Activated CD4-positive, alpha-beta T cell treated with anti-CD3 and anti-CD28 coated beads, Interleukin-2, amount 10 ng/mL, durations not matched to agents 7 days and 5 days (primary cell): Measurements from ENCODE around the gene TMCC1. TPM values are rescaled to one million over a fixed set of nuclear protein-coding genes. Genes with fewer than 3 reads are reported as not detected.
A peak's percentile ranks its signal among the peaks of the same experiment; 100 is the strongest.

Source experiments
- CTCF ChIA-PET: fragments of 350-600 bp; sonication (Branson Sonifier 250); formaldehyde crosslinking; loops from one replicate; lab custom pipeline; 2021; ENCODE audit warnings: antibody characterized with exemption; lab: Charles Lee
- POLR2A ChIA-PET: fragments of 350-600 bp; sonication (Branson Sonifier 250); formaldehyde crosslinking; loops from one replicate; lab custom pipeline; 2021; ENCODE audit warnings: antibody characterized with exemption; lab: Charles Lee
- DNase-seq: peaks from one replicate; pipeline ENCODE4 v3.0.0-alpha.2; 2020
- H3K27ac Mint-ChIP-seq: one replicate; pipeline ENCODE4 v1.8.0; 2021; ENCODE audit warnings: mild to moderate bottlenecking, moderate library complexity, mixed read lengths
- H3K27me3 Mint-ChIP-seq: one replicate; pipeline ENCODE4 v1.8.0; 2021; ENCODE audit warnings: mixed read lengths
- H3K36me3 Mint-ChIP-seq: one replicate; pipeline ENCODE4 v1.8.0; 2021; ENCODE audit warnings: low read depth, mixed read lengths
- H3K4me1 Mint-ChIP-seq: one replicate; pipeline ENCODE4 v1.8.0; 2021; ENCODE audit warnings: mixed read lengths
- H3K4me3 Mint-ChIP-seq: one replicate; pipeline ENCODE4 v1.8.0; 2021; ENCODE audit warnings: mild to moderate bottlenecking, moderate library complexity, mixed read lengths
- H3K9me3 Mint-ChIP-seq: one replicate; pipeline ENCODE4 v1.8.0; 2021; ENCODE audit warnings: mixed read lengths
- total RNA-seq, 2 experiments: library from RNA; stranded (reverse); gene quantifications; one replicate each; pipeline ENCODE4 v1.2.3, GENCODE V29; 2021

TMCC1 gene
- total RNA-seq, 2 experiments from 2014 or later = 14.9 to 18.7 TPM

DNA sequence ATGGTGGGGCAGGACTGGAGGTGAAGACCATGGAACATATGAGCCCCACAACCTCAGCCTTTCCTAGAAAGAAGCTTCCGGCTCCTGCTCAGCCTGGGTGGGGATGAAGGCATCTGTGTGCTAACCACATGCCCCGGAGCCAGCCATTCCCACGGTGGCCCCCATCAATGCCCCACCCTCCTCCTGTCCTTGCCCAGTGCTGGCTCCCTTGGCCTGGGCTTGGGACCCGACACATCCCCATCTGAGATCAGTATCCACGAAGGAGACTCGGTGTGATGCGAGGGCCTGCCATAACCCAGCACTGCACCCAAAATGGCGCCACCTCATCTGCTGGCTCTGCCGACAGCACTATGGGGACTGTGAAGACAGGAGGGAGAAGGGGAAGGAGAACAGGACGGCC, 270.6 kb downstream of the TMCC1 start:
- POLR2A ChIA-PET = no interaction called here
- H3K36me3 Mint-ChIP-seq = no peaks in the 10 kb centered on the region
- no peaks in the 10 kb centered on the region for H3K9me3 Mint-ChIP-seq
- no peak overlapping the region for H3K27ac Mint-ChIP-seq
- no peak overlapping the region for H3K4me3 Mint-ChIP-seq
- CTCF ChIA-PET = no interaction called here
- peaks cover 14% of the 10 kb centered on the region for H3K27me3 Mint-ChIP-seq
- peaks cover 20% of the 10 kb centered on the region for H3K4me1 Mint-ChIP-seq
- no peak for DNase-seq

DNA sequence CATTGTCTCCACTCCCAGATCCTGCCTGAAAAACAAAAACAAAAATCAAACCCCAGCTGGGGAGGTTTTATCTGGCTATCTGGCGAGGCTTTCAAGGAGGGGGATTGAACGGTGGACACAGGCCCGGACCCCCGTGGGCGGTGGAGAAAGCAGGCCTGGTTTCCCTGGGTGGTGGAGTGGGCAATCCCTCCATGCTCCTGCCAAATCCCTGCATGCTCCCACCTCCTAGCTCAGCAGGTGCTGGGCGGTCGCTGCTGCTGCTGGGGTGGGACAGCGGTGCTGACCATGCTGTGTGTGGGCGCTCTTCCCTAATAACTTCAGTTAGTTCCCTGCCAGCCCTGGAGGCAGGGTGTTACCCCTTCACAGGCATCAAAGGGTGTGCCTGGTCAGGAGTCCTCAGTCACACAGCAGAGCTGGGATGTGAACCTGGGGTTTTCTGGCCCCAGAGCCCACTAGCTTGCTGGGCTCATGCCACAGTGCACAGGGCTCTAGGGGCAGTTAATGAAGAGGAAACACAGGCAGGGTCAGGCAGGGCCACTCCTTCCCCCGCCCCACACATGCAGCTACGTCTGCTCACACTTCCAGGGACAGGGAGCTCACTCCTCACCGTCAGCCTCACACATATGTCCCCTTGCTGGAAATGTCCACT, 271.2 kb downstream of the TMCC1 start:
- ChIA-PET POLR2A (no interaction called here), CTCF (interaction anchor here (0.5 kb wide), 1 partner anchor 1773 kb away, joined by 3 read pairs; no protein-coding TSS in a partner anchor)
- Mint-ChIP-seq H3K9me3 (no peaks in the 10 kb centered on the region), H3K27me3 (peaks cover 8% of the 10 kb centered on the region), H3K4me1 (peaks cover 14% of the 10 kb centered on the region), H3K4me3 (no peak overlapping the region), H3K27ac (no peak overlapping the region), H3K36me3 (no peaks in the 10 kb centered on the region)
- DNase-seq = no peak

- no peaks in the 10 kb centered on the region for H3K9me3 Mint-ChIP-seq
- peaks cover 10% of the 10 kb centered on the region for H3K4me1 Mint-ChIP-seq
These were observed 271.8 kb downstream of the TMCC1 start for GRCh38 chr3:129621626-129622225.

DNA sequence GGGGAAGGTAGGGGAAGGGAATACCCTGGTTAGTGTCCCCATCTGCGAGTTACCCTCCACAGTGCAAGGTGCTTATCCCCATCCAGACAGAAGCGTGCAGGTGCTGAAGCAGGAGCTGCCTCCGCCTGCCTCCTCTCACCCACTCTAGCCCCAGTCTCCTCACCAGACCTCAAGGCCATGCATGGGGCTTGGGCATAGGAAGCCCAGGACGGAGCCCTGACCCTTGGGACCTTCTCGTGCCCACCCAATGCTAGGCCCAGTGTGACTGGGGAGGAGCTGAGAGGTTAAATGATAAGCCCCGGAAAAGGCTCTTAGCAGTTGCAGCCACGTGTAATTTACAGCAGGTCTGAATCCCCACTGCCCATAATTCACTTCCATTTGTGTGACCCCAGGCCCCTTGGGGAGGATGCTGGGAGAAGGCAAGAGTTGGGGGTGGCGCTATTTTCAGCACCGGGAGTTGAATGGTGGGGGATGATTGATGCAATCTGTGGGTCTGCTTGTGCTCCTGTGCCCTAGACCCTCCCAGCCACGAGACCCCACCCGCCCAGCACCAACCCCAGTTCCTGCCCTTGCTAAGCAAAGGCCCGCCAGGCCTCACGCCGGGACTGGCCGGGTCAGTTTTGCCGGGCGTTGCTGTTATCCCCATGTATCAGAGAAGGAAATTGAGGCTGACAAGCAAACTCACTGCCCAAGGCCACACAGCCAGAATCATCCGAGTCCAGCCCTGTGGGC, 272.5 kb downstream of the TMCC1 start:
- no peak for DNase-seq
- H3K4me1 Mint-ChIP-seq = peaks cover 5% of the 10 kb centered on the region
- no peaks in the 10 kb centered on the region for H3K27me3 Mint-ChIP-seq
- ChIA-PET POLR2A (no interaction called here), CTCF (no interaction called here)
- H3K9me3 Mint-ChIP-seq = no peaks in the 10 kb centered on the region
- H3K27ac Mint-ChIP-seq = no peak overlapping the region
- H3K4me3 Mint-ChIP-seq = no peak overlapping the region
- H3K36me3 Mint-ChIP-seq = no peaks in the 10 kb centered on the region

More at GRCh38 chr3:129621626-129622225, 271.8 kb downstream of the TMCC1 start:
- no peak for DNase-seq
- H3K27me3 Mint-ChIP-seq = peaks cover 4% of the 10 kb centered on the region
- POLR2A ChIA-PET = no interaction called here
- H3K36me3 Mint-ChIP-seq = no peaks in the 10 kb centered on the region
- CTCF ChIA-PET = interaction anchor here (0.5 kb wide), 1 partner anchor 1772 kb away, joined by 3 read pairs; no protein-coding TSS in a partner anchor
- no peak overlapping the region for H3K27ac Mint-ChIP-seq
- no peak overlapping the region for H3K4me3 Mint-ChIP-seq

DNA sequence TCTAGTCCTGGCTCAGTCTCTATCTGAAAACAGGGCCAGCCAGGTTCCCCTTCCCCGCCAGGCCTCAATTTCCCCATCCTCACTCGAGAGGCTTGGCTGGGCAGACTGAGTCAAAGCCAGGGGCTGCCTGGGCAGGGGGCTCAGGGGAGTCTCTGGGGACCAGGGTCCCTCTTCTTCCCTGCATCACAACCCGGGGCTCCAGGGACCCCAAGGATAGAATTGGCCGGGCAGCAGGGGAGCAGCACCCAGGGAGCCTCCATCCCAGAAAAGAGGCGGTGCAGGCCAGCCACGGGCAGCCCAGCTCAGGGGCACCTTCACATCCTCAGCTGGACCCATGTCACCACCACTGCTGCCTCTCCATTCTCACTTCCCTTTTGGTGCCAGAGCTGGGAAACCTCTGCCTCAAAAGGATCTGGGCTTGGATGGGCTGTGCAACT, 273.8 kb downstream of the TMCC1 start:
- no peaks in the 10 kb centered on the region for H3K9me3 Mint-ChIP-seq
- no peak overlapping the region for H3K4me3 Mint-ChIP-seq
- DNase-seq = no peak
- H3K36me3 Mint-ChIP-seq = no peaks in the 10 kb centered on the region
- no peaks in the 10 kb centered on the region for H3K4me1 Mint-ChIP-seq
- H3K27me3 Mint-ChIP-seq = no peaks in the 10 kb centered on the region
- ChIA-PET CTCF (no interaction called here), POLR2A (no interaction called here)
- no peak overlapping the region for H3K27ac Mint-ChIP-seq

GRCh38 chr3:129618901-129619671, 274.4 kb downstream of the TMCC1 start:
- Mint-ChIP-seq H3K4me3 (no peak overlapping the region), H3K27ac (no peak overlapping the region), H3K36me3 (no peaks in the 10 kb centered on the region), H3K4me1 (no peaks in the 10 kb centered on the region), H3K9me3 (no peaks in the 10 kb centered on the region), H3K27me3 (no peaks in the 10 kb centered on the region)
- ChIA-PET CTCF (no interaction called here), POLR2A (no interaction called here)
- DNase-seq = no peak

- Mint-ChIP-seq H3K27ac (peak overlapping the region; percentile 10), H3K27me3 (no peaks in the 10 kb centered on the region), H3K4me1 (no peaks in the 10 kb centered on the region), H3K36me3 (no peaks in the 10 kb centered on the region), H3K9me3 (no peaks in the 10 kb centered on the region), H3K4me3 (no peak overlapping the region)
- ChIA-PET CTCF (no interaction called here), POLR2A (no interaction called here)
- DNase-seq = no peak
These were observed 275.2 kb downstream of the TMCC1 start for GRCh38 chr3:129618186-129618820.

DNA sequence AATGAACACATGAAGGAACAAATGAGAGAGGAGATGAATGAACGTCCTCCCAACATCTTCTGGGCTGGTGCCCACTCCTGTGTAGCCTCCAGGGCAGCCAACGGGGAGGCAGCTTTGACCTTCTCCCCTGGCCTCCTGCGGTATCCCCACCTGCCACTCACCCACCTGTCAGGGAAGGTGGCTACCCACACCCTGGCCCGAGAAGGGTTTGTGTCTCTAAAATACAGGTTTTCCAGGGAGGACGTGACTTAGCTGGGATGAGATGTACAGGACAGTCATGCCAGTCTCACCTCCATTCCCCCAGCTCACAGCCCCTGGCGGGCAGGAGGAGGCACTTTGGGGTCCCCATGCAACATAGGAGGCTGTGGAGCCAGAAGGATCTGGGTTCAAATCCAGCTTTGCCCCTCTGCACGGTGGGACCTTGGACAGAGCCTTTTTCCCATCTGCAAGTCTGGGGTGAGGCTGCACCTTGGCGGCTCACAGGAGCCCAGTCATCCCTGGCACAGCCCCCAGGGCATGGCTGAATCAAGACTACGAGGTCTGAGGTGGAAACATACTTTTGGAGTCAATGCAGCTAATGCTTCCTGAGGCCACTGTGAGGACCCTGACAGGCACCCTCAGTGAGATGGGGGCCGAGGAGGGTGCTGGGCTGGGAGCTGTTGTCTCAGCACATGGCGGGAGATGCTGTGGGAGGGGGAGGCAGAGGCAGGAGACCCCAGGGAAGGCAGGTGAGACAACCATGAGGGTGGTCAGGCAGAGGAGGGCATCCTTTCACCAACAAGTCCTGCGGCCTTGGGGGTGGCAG, 275.9 kb downstream of the TMCC1 start:
- ChIA-PET POLR2A (no interaction called here), CTCF (interaction anchor here (1.2 kb wide), 1 partner anchor 12 kb away, joined by 3 read pairs; no protein-coding TSS in a partner anchor)
- no peaks in the 10 kb centered on the region for H3K4me1 Mint-ChIP-seq
- H3K36me3 Mint-ChIP-seq = no peaks in the 10 kb centered on the region
- H3K27me3 Mint-ChIP-seq = no peaks in the 10 kb centered on the region
- no peak overlapping the region for H3K4me3 Mint-ChIP-seq
- no peak overlapping the region for H3K27ac Mint-ChIP-seq
- no peaks in the 10 kb centered on the region for H3K9me3 Mint-ChIP-seq
- no peak for DNase-seq

- no peak for DNase-seq
- Mint-ChIP-seq H3K27ac (no peak overlapping the region), H3K27me3 (no peaks in the 10 kb centered on the region), H3K36me3 (no peaks in the 10 kb centered on the region), H3K4me3 (no peak overlapping the region), H3K9me3 (no peaks in the 10 kb centered on the region), H3K4me1 (no peaks in the 10 kb centered on the region)
- POLR2A ChIA-PET = no interaction called here
- CTCF ChIA-PET = interaction anchor here (1.2 kb wide), 1 partner anchor 11 kb away, joined by 3 read pairs; no protein-coding TSS in a partner anchor
These were observed 276.8 kb downstream of the TMCC1 start for GRCh38 chr3:129616713-129617112.

DNA sequence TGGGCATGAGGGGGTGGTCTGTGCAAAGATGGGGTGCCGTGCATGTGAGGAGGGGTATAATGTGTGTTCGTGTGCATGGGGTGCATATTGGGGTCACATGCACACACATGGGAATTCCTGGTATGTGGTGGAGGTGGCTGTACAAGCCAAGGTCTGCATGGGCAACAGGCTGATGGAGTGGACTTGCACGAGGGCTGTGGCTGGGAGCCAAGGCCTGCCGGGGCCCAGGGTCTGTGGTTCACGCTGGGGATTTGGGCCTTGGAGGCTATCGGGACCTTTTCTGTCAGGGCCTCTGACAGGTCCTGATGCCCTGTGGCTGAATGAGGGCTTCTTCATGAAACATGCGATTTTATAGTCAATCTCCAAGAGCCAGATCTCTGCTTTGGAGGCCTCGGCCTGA, 277.2 kb downstream of the TMCC1 start:
- H3K27ac Mint-ChIP-seq = no peak overlapping the region
- no peaks in the 10 kb centered on the region for H3K4me1 Mint-ChIP-seq
- H3K4me3 Mint-ChIP-seq = no peak overlapping the region
- no peaks in the 10 kb centered on the region for H3K9me3 Mint-ChIP-seq
- ChIA-PET POLR2A (no interaction called here), CTCF (no interaction called here)
- DNase-seq = no peak
- no peaks in the 10 kb centered on the region for H3K36me3 Mint-ChIP-seq
- H3K27me3 Mint-ChIP-seq = no peaks in the 10 kb centered on the region

GRCh38 chr3:129615751-129616281, 277.7 kb downstream of the TMCC1 start:
- ChIA-PET CTCF (no interaction called here), POLR2A (no interaction called here)
- Mint-ChIP-seq H3K9me3 (no peaks in the 10 kb centered on the region), H3K36me3 (no peaks in the 10 kb centered on the region), H3K4me3 (no peak overlapping the region), H3K4me1 (no peaks in the 10 kb centered on the region), H3K27ac (no peak overlapping the region), H3K27me3 (no peaks in the 10 kb centered on the region)
- no peak for DNase-seq
